GM12864 (cell line): ENCODE results near the gene TNC.

Source experiments
- DNase-seq: peaks from one replicate; pipeline ENCODE4 v3.0.0-alpha.2; 2011; ENCODE audit warnings: low read depth
- H3K4me3 ChIP-seq: 2 replicates; pipeline ENCODE4 v1.5.1; 2011; ENCODE audit warnings: mild to moderate bottlenecking, low read depth, low read length, control low read depth
- CTCF ChIP-seq: IDR thresholded peaks from 2 replicates; pipeline ENCODE4 v1.5.1; 2011; ENCODE audit warnings: low read depth, mild to moderate bottlenecking, moderate library complexity, low read length, control low read depth, inconsistent platforms; ENCODE audit errors: missing control alignments

TNC gene

GRCh38 chr9:115084157-115084556 lies 33.8 kb downstream of the TNC start:
- no peak for TF ChIP-seq CTCF
- DNase-seq = no peak
- H3K4me3 ChIP-seq = no peak overlapping the region

- H3K4me3 ChIP-seq = no peak overlapping the region
- TF ChIP-seq CTCF = no peak
- no peak for DNase-seq
Measured at GRCh38 chr9:115080242-115080641, 37.7 kb downstream of the TNC start.

- no peak for DNase-seq
- H3K4me3 ChIP-seq = no peak overlapping the region
- TF ChIP-seq CTCF = no peak
Measured at GRCh38 chr9:115079156-115079555, 38.8 kb downstream of the TNC start.

GRCh38 chr9:115073456-115073855 lies 44.5 kb downstream of the TNC start:
- TF ChIP-seq CTCF = no peak
- no peak overlapping the region for H3K4me3 ChIP-seq
- DNase-seq = no peak

- DNase-seq = no peak
- H3K4me3 ChIP-seq = no peak overlapping the region
- no peak for TF ChIP-seq CTCF
Measured at GRCh38 chr9:115071176-115071575, 46.8 kb downstream of the TNC start.

DNA sequence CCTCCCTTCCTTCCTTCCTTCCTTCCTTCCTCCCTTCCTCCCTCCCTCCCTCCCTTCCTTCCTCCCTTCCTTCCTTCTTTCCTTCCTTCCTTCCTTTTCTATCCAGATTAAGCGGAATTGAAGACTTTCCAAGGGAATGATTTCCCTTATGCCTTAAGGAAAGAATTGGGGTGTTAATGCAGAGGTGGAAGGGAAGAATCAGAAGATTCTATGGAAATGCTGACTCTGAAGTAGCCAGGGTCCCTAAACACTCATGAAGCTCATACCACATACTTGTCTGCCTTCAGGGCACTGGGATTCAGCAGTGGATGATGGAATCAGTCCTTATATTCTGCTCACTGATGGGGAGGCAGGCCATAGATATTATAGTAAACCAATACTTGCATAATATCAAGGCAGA lies 48.2 kb downstream of the TNC start:
- TF ChIP-seq CTCF = no peak
- DNase-seq = no peak
- no peak overlapping the region for H3K4me3 ChIP-seq

DNA sequence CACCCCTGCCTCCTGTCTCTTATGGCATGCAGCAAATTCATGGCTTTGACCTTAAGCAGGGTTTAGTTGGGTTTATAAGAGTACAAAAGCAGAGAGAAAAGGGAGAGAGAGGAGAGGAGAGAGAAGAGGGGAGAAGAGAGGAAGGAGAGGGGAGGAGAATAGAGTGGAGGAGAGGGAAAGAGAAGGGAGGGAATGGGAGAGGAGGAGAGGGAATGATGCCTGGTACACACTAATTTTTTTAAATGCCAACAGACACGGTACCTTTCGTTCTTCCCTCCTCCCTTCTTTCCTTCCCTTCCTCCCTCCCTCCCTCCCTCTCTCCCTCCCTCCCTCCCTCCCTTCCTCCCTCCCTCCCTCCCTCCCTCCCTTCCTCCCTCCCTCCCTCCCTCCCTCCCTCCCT lies 48.7 kb downstream of the TNC start:
- DNase-seq = no peak
- no peak overlapping the region for H3K4me3 ChIP-seq
- no peak for TF ChIP-seq CTCF
